ENCODE measurements around the gene CAMK4. TPM values are rescaled to one million over a fixed set of nuclear protein-coding genes. Genes with fewer than 3 reads are reported as not detected.

The CAMK4 gene
- total and polyA plus RNA-seq, 9 of the 15 experiments (the other 6 are each of a cell fraction or from before 2014, with no cell fraction given), result 0.35 TPM; not detected in 8

GRCh38 chr5:111434800-111435199 is 210.6 kb downstream of the CAMK4 start:
- Histone ChIP-seq H3K9ac (ENCODE audit: insufficient read depth in 1 of 2, low read depth in 2 of 2, low read length in 2 of 2) (no peak overlapping the region), H3K4me1 (replicated peaks in 1 of 2; ENCODE audit: control insufficient read depth in 2 of 2, insufficient read depth in 2 of 2, low read length in 2 of 2) (no peaks in the 10 kb centered on the region), H3K4me2 (ENCODE audit: insufficient read depth, low read length) (no peak overlapping the region), H3K27me3 (ENCODE audit: control insufficient read depth in 2 of 2, insufficient read depth in 2 of 2, low read length in 2 of 2) (no peaks in the 10 kb centered on the region), H3K27ac (ENCODE audit: extremely low read depth, low read depth, low read length) (no peak overlapping the region), H2AFZ (ENCODE audit: low read depth, low read length) (no peak overlapping the region), H3K9me3 (replicated peaks; ENCODE audit: control insufficient read depth, insufficient read depth, low read depth, low read length) (no peaks in the 10 kb centered on the region), H3K79me2 (ENCODE audit: control insufficient read depth, insufficient read depth, low read length) (no peaks in the 10 kb centered on the region), H3K4me3 (no peak overlapping the region), H3K36me3 (ENCODE audit: control insufficient read depth, insufficient read depth, low read length) (no peaks in the 10 kb centered on the region), H4K20me1 (replicated peaks; ENCODE audit: control insufficient read depth, insufficient read depth, low read length) (no peaks in the 10 kb centered on the region), H3K9me1 (ENCODE audit: control insufficient read depth, insufficient read depth, low read length) (no peaks in the 10 kb centered on the region)
- intact Hi-C loops (cut with micrococcal nuclease) (no loop called here), in situ Hi-C loops (cut with MboI) (no loop called here)
- ChIA-PET CTCF (ENCODE audit: low intra/inter-chr PET ratio) (no interaction called here), POLR2A (interaction anchor here (1.4 kb wide), 1 partner anchor 17 kb away, joined by 3 read pairs; no protein-coding TSS in a partner anchor)
- DNase-seq (ENCODE audit: extremely low read depth in 1 of 4, low spot score in 3 of 4) (no peak), FAIRE-seq (no peak), ATAC-seq (no peak)
- WGBS (ENCODE audit: insufficient coverage, low coverage, missing lambda C conversion rate), result 0% methylated on average over 1 of the region's 1 CpG
- no TSS peak for BruUV-seq (replicated peaks)
- TF ChIP-seq, protein P1, sequence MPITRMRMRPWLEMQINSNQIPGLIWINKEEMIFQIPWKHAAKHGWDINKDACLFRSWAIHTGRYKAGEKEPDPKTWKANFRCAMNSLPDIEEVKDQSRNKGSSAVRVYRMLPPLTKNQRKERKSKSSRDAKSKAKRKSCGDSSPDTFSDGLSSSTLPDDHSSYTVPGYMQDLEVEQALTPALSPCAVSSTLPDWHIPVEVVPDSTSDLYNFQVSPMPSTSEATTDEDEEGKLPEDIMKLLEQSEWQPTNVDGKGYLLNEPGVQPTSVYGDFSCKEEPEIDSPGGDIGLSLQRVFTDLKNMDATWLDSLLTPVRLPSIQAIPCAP (CRISPR knock-in tag; IDR thresholded peaks at IDR 0.05; ENCODE audit: borderline replicate concordance), result no peak
- TF ChIP-seq ZFP91 (CRISPR knock-in tag; IDR thresholded peaks at IDR 0.05) (no peak), PRMT5 (CRISPR knock-in tag; IDR thresholded peaks at IDR 0.05) (no peak), HOMEZ (CRISPR knock-in tag; IDR thresholded peaks at IDR 0.05) (no peak), ZFX (CRISPR knock-in tag; IDR thresholded peaks at IDR 0.05) (no peak), ZNF133 (CRISPR knock-in tag; IDR thresholded peaks at IDR 0.05) (no peak), NELFE (IDR thresholded peaks at IDR 0.05; ENCODE audit: insufficient read depth, insufficient read length) (no peak), GATAD2A (IDR thresholded peaks at IDR 0.05) (no peak), E2F8 (IDR thresholded peaks at IDR 0.05; ENCODE audit: low read depth, partially characterized antibody) (no peak), ZFP1 (CRISPR knock-in tag; IDR thresholded peaks at IDR 0.05) (no peak), ZNF175 (CRISPR knock-in tag; IDR thresholded peaks at IDR 0.05; ENCODE audit: low read depth) (no peak), TCF7 (IDR thresholded peaks at IDR 0.05; ENCODE audit: borderline replicate concordance) (no peak), GABPB1 (CRISPR knock-in tag; IDR thresholded peaks at IDR 0.05) (no peak), ZSCAN29 (IDR thresholded peaks at IDR 0.05) (no peak), ZNF644 (tag; IDR thresholded peaks at IDR 0.05; ENCODE audit: low read depth) (no peak)
- TF ChIP-seq, protein P2, sequence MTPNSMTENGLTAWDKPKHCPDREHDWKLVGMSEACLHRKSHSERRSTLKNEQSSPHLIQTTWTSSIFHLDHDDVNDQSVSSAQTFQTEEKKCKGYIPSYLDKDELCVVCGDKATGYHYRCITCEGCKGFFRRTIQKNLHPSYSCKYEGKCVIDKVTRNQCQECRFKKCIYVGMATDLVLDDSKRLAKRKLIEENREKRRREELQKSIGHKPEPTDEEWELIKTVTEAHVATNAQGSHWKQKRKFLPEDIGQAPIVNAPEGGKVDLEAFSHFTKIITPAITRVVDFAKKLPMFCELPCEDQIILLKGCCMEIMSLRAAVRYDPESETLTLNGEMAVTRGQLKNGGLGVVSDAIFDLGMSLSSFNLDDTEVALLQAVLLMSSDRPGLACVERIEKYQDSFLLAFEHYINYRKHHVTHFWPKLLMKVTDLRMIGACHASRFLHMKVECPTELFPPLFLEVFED (CRISPR knock-in tag; conservative IDR thresholded peaks at IDR 0.05), result no peak
